Measurements from ENCODE around the gene SNTA1. TPM values are rescaled to one million over a fixed set of nuclear protein-coding genes. Genes with fewer than 3 reads are reported as not detected.
"Not testable (repeated sequence)": the region's sequence is repeated elsewhere in the genome, so short reads cannot be mapped to it uniquely, and the experiment has no call there.

The SNTA1 gene
- total RNA-seq, 4 donors from 2014 or later, result 198 to 320 (median 219) TPM

DNA sequence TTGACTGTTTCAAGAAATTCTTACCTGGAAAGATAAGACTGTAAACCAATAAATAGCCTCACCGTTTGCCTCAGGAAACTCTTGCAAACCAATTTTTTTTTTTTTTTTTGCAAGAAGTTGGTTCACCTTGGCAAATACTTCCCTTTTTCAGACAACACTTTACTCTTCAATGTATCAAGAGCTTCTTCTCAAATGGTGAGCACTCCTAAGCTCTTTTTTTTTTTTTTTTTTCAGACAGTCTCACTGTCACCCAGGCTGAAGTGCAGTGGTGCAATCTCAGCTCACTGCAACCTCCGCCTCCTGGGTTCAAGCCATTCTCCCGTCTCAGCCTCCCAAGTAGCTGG lies 22.7 kb upstream of the SNTA1 start:
- H3K9me3 ChIP-seq, result no peaks in the 10 kb centered on the region
- no peak overlapping the region for H3K27ac ChIP-seq
- no peaks in the 10 kb centered on the region for H3K4me1 ChIP-seq
- ATAC-seq, result no peak
- no peak for TF ChIP-seq POLR2A (IDR thresholded peaks at IDR 0.05)
- TF ChIP-seq, protein P1, sequence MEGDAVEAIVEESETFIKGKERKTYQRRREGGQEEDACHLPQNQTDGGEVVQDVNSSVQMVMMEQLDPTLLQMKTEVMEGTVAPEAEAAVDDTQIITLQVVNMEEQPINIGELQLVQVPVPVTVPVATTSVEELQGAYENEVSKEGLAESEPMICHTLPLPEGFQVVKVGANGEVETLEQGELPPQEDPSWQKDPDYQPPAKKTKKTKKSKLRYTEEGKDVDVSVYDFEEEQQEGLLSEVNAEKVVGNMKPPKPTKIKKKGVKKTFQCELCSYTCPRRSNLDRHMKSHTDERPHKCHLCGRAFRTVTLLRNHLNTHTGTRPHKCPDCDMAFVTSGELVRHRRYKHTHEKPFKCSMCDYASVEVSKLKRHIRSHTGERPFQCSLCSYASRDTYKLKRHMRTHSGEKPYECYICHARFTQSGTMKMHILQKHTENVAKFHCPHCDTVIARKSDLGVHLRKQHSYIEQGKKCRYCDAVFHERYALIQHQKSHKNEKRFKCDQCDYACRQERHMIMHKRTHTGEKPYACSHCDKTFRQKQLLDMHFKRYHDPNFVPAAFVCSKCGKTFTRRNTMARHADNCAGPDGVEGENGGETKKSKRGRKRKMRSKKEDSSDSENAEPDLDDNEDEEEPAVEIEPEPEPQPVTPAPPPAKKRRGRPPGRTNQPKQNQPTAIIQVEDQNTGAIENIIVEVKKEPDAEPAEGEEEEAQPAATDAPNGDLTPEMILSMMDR (IDR thresholded peaks at IDR 0.05 in 4 of 5, conservative IDR thresholded peaks at IDR 0.05 in 1 of 5), result no peak
- intact Hi-C loops (cut with DNase I; ENCODE audit: low total_unique reads), result no loop called here
- no peak for DNase-seq
- no peaks in the 10 kb centered on the region for H3K36me3 ChIP-seq
- in situ Hi-C loops (cut with MboI; ENCODE audit: low sequenced_read_pairs in 4 of 4), result loop anchor here in 2 of 4 donors (10.0 to 25.0 kb wide), 3 partner anchors 199 to 671 kb away; partner anchors contain the start of genes ACTL10 (in 1 of the 2), C20orf144 (in 1 of the 2) and EIF2S2 (in 1 of the 2)
- no peaks in the 10 kb centered on the region for H3K27me3 ChIP-seq
- H3K4me3 ChIP-seq, result no peak overlapping the region

DNA sequence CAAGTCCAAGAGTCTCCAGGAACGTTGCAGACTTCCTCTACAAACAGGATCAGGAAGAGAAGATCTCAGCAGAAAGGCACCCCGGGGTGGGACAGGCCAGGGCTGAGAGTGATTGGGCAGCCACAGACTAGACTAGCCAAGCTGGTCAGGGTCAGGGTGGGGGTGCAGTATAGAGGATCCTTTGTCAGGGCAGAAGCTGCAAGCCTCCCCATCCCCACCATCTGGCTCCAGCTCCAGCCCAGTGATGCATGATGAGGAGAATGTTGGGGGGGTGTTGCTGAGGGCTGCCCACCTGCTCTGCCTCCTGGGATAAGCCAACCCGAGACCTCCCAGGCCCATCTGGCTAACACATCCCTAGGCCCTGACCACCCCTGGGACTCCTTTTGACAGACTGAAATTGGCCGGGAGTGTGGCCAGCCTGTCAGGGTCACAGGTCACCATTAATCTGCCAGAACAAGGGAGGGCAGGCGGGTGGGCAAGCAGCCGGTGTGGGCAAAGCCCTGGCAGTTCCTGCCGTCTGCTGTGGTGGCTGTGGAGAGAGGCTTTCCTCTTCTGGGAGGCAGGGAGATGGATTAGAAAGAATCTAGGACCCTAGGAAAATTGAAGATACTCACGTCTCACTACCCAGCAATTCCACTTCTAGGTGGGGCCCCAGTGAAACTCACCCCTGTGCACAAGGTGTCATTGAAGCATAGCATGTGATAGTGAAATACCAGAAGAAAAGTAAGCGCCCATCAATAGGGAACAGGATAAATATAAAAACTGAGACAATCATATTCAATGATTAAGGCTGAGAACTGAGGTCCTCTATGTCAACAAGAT lies 22.1 kb upstream of the SNTA1 start:
- DNase-seq (no peak), ATAC-seq (no peak)
- TF ChIP-seq, protein P1 (IDR thresholded peaks at IDR 0.05 in 4 of 5, conservative IDR thresholded peaks at IDR 0.05 in 1 of 5), result no peak
- TF ChIP-seq POLR2A (IDR thresholded peaks at IDR 0.05), result no peak
- in situ Hi-C loops (cut with MboI; ENCODE audit: low sequenced_read_pairs in 4 of 4), result loop anchor here in 2 of 4 donors (10.0 to 25.0 kb wide), 3 partner anchors 199 to 672 kb away; partner anchors contain the start of genes ACTL10 (in 1 of the 2), C20orf144 (in 1 of the 2) and EIF2S2 (in 1 of the 2)
- Histone ChIP-seq H3K4me3 (no peak overlapping the region), H3K36me3 (no peaks in the 10 kb centered on the region), H3K9me3 (no peaks in the 10 kb centered on the region), H3K27ac (no peak overlapping the region), H3K27me3 (no peaks in the 10 kb centered on the region), H3K4me1 (no peaks in the 10 kb centered on the region)
- intact Hi-C loops (cut with DNase I; ENCODE audit: low total_unique reads), result no loop called here

DNA sequence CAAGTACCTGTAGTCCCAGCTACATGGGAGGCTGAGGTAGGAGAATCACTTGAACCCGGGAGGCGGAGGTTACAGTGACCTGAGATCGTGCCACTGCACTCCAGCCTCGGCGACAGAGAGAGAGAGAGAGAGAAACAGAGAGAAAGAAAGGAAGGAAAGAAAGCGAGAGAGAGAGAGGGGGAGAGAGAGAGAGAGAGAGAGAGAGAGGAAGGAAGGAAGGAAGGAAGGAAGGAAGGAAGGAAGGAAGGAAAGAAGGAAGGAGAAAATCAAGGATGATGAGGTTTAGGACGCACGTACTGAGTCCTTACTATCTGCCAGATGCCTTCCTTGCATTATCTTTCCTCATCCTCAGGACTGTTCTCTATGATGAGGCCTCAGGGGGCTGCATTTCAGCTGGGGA lies 21.2 kb upstream of the SNTA1 start:
- H3K27ac ChIP-seq; ATAC-seq; DNase-seq; H3K4me1 ChIP-seq; intact Hi-C loops (cut with DNase I; ENCODE audit: low total_unique reads); H3K4me3 ChIP-seq; H3K9me3 ChIP-seq; H3K36me3 ChIP-seq; H3K27me3 ChIP-seq: not testable (repeated sequence)
- in situ Hi-C loops (cut with MboI; ENCODE audit: low sequenced_read_pairs in 4 of 4), result loop anchor here in 2 of 4 donors (10.0 to 25.0 kb wide), 3 partner anchors 200 to 673 kb away; partner anchors contain the start of genes ACTL10 (in 1 of the 2), C20orf144 (in 1 of the 2) and EIF2S2 (in 1 of the 2)

DNA sequence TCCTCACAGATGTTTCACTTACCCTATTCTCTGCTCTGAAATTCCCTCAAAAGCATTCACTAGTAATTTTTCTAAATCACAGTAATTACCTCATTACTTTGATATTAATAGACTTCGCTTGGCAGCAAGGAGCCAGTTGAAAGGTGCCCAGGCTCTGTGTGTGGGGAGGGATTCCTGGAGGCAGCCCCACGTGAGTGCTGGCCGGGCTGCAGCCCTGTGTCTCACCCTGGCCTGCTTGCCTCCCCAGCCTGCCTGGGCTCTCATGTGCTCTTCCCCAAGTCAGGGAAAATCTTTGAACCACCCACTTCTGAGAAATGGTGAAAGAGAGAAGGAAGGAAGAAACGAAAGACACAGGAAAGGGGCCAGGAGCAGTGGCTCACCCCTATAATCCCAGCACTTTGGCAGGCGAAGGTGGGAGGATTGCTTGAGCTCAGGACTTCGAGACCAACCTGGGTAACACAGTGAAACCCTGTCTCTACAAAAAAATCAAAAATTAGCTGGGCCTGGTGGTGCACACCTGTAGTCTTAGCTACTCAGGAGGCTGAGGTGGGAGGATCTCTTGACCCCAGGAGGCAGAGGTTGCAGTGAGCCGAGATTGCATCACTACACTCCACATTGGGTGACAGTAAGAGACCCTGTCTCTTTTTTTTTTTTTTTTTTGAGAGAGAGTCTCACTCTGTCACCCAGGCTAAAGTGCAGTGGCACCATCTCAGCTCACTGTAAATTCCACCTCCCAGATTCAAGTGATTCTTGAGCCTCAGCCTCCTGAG lies 20.0 kb upstream of the SNTA1 start:
- no peak overlapping the region for H3K27ac ChIP-seq
- DNase-seq, result no peak

More for the DNA sequence above, 20.0 kb upstream of the SNTA1 start:
- no peak for TF ChIP-seq POLR2A (IDR thresholded peaks at IDR 0.05)
- TF ChIP-seq, protein P1 (IDR thresholded peaks at IDR 0.05 in 4 of 5, conservative IDR thresholded peaks at IDR 0.05 in 1 of 5), result no peak
- Histone ChIP-seq H3K27me3 (no peaks in the 10 kb centered on the region), H3K4me1 (no peaks in the 10 kb centered on the region), H3K9me3 (no peaks in the 10 kb centered on the region), H3K4me3 (no peak overlapping the region), H3K36me3 (no peaks in the 10 kb centered on the region)
- in situ Hi-C loops (cut with MboI; ENCODE audit: low sequenced_read_pairs in 4 of 4), result loop anchor here in 2 of 4 donors (10.0 to 25.0 kb wide), 3 partner anchors 201 to 674 kb away; partner anchors contain the start of genes ACTL10 (in 1 of the 2), C20orf144 (in 1 of the 2) and EIF2S2 (in 1 of the 2)
- ATAC-seq, result no peak
- intact Hi-C loops (cut with DNase I; ENCODE audit: low total_unique reads), result no loop called here
